ENCODE data around the gene RNASEH1.
"Not testable (repeated sequence)": the region's sequence is repeated elsewhere in the genome, so short reads cannot be mapped to it uniquely, and the experiment has no call there.

Gene RNASEH1

GRCh38 chr2:3520591-3520990 is 37.5 kb downstream of the RNASEH1 start:
- no peak for TF ChIP-seq CTCF (conservative IDR thresholded peaks at IDR 0.05; ENCODE audit: control insufficient read depth, insufficient read depth, low read depth, low read length)
- DNase-seq (ENCODE audit: low read depth): no peak
- H3K4me3 ChIP-seq (ENCODE audit: control insufficient read depth, low read depth, low read length): no peak overlapping the region

GRCh38 chr2:3519255-3520205 is 38.6 kb downstream of the RNASEH1 start, which contains the start of gene ADI1:
ADI1 (minus strand) TSS chr2:3519531; CDS start chr2:3519487, 44 bp downstream.
- H3K4me3 ChIP-seq (ENCODE audit: control insufficient read depth, low read depth, low read length): peak within 1 kb of the TSS; percentile 87
- no peak for TF ChIP-seq CTCF (conservative IDR thresholded peaks at IDR 0.05; ENCODE audit: control insufficient read depth, insufficient read depth, low read depth, low read length)
- DNase-seq (ENCODE audit: low read depth): peak; percentile 63

- TF ChIP-seq CTCF (conservative IDR thresholded peaks at IDR 0.05; ENCODE audit: control insufficient read depth, insufficient read depth, low read depth, low read length): no peak
- peak overlapping the region; percentile 87 for H3K4me3 ChIP-seq (ENCODE audit: control insufficient read depth, low read depth, low read length)
Measured at GRCh38 chr2:3518496-3519254, 39.5 kb downstream of the RNASEH1 start.

GRCh38 chr2:3517948-3518495 is 40.1 kb downstream of the RNASEH1 start:
- peak overlapping the region; percentile 87 for H3K4me3 ChIP-seq (ENCODE audit: control insufficient read depth, low read depth, low read length)
- no peak for TF ChIP-seq CTCF (conservative IDR thresholded peaks at IDR 0.05; ENCODE audit: control insufficient read depth, insufficient read depth, low read depth, low read length)

More at GRCh38 chr2:3518496-3519254, 39.5 kb downstream of the RNASEH1 start:
- DNase-seq (ENCODE audit: low read depth): peak; percentile 94

GRCh38 chr2:3516831-3517230 is 41.3 kb downstream of the RNASEH1 start:
- H3K4me3 ChIP-seq (ENCODE audit: control insufficient read depth, low read depth, low read length): no peak overlapping the region
- TF ChIP-seq CTCF (conservative IDR thresholded peaks at IDR 0.05; ENCODE audit: control insufficient read depth, insufficient read depth, low read depth, low read length): no peak
- DNase-seq (ENCODE audit: low read depth): no peak

More at GRCh38 chr2:3517948-3518495, 40.1 kb downstream of the RNASEH1 start:
- no peak for DNase-seq (ENCODE audit: low read depth)

GRCh38 chr2:3515438-3515837 is 42.7 kb downstream of the RNASEH1 start:
- not testable (repeated sequence) for H3K4me3 ChIP-seq (ENCODE audit: control insufficient read depth, low read depth, low read length); DNase-seq (ENCODE audit: low read depth)

Data from fibroblast of mammary gland (primary cell).